LNCAP (cell line): ENCODE data around the gene MEIG1.

Experiments used
- TF ChIP-seq, protein P1 (sequence below): fragments of 450-650 bp; IDR thresholded peaks from 2 replicates; pipeline ENCODE4 v1.5.1; 2017; ENCODE audit warnings: mild to moderate bottlenecking

MEIG1 gene

DNA sequence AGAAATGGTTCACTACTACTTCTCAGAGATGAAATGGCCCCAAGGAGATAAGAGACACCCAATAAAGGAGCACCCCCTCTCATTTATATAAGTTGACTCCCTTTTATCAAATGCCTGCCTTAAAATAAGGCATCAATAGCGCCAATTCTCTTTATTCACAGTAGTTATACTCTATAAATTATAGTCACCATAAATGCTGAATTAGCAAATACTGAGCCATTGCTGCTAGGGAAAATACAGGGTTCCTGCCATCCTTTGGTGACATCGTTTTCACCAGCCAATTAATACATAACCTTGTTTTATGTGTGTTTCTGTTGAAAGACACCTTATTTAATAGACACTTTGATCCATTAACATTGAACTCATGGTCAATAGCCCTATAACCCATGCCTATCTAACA, 33.9 kb upstream of the MEIG1 start:
- TF ChIP-seq, protein P1, sequence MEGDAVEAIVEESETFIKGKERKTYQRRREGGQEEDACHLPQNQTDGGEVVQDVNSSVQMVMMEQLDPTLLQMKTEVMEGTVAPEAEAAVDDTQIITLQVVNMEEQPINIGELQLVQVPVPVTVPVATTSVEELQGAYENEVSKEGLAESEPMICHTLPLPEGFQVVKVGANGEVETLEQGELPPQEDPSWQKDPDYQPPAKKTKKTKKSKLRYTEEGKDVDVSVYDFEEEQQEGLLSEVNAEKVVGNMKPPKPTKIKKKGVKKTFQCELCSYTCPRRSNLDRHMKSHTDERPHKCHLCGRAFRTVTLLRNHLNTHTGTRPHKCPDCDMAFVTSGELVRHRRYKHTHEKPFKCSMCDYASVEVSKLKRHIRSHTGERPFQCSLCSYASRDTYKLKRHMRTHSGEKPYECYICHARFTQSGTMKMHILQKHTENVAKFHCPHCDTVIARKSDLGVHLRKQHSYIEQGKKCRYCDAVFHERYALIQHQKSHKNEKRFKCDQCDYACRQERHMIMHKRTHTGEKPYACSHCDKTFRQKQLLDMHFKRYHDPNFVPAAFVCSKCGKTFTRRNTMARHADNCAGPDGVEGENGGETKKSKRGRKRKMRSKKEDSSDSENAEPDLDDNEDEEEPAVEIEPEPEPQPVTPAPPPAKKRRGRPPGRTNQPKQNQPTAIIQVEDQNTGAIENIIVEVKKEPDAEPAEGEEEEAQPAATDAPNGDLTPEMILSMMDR = no peak

DNA sequence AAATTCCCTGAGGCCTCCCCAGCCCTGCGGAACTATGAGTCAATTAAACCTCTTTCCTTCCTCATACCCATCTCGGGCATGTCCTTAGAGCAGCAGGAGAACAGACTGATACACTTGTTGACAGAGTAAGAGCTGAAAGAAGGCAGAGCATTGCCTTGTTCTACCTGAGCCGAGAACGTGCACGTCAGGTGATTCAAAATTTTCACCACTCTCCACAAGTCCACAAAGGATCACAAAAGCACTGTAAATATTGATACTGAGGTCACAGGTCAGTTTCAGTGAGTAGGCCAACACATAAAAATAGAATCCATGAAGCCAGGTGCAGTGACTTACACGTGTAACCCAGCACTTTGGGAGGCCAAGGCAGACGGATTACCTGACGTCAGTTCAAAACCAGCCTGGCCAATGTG, 33.1 kb upstream of the MEIG1 start:
- TF ChIP-seq, protein P1 = no peak

DNA sequence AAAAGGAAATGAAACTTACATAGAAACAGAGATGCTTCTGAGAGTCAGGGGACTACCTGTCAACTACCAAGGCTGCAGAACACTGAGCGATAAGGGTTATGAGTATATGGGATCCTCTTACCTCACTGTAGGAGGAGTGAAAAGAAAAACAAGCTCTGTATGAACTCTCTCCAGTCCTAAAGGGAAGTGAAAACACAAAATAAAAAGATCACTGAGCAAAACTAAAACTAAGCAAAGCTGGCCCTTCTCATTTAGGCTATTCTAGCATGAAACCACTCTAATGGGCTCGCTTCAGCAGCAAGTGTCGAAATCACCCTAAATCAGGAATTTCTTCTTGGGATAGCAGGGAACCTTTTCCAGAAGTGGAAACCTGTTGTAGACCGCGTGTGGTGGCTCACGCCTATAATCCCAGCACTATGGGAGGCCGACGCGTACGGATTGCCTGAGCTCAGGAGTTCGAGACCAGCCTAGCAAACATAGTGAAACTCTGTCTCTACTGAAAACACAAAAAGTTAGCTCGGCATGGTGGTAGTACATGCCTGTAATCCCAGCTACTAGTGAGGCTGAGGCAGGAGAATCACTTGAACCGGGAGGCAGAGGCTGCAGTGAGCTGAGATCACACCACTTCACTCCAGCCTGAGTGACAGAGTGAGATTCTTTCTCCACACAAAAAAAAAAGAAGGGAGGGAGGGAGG, 32.3 kb upstream of the MEIG1 start:
- TF ChIP-seq, protein P1 = no peak

DNA sequence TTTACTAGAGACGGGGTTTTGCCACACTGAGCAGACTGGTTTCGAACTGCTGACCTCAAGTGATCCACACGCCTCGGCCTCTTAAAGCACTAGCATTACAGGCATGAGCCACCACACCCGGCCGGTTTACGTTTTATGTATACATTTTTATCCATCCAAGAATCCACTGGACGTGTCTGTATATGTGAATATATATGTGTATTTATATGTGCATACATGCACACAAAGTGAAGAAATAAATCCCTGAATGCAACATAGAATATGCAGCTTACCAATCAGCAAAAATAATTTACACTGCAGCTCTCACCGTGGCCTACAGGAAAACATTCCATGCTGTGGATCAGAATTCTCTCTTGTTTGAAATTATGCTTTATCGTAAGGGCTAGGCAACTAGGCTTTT, 28.6 kb upstream of the MEIG1 start:
- TF ChIP-seq, protein P1 = no peak

DNA sequence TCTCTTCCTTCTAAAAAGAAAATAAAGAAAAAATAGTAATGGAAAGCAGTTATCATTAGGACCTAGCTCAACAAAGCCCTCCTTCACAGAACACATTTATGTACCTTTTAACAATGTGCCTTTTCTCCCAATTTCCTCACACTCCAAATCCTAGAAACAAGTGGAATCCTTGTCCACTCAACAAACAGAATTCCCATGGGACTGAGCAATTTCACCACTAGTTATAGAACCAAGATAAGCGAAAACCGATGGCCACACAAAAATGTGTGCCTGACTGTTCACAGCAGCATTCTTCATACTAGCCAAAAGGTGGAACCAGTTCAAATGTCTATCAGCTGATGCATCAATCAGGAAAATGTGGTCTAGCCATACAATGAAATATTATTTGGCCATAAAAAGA, 22.6 kb upstream of the MEIG1 start:
- TF ChIP-seq, protein P1 = no peak

DNA sequence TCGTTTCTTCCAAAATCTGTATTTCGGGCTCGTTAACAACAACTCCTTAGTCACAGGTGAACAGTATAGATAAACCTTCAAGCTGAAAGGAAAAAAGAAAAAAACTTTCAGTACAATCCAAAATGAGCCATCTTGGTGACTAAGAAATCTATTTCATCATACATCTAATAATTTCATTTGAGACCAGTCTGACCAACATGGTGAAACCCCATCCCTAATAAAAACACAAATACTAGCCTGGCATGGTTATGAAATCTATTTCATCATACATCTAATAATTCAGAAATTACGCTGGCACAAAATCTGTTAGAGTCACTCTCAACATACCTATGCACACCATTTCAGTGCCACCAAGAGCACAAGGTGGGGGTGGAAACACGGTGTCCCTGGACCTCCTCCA, 14.1 kb upstream of the MEIG1 start:
- TF ChIP-seq, protein P1 = no peak

DNA sequence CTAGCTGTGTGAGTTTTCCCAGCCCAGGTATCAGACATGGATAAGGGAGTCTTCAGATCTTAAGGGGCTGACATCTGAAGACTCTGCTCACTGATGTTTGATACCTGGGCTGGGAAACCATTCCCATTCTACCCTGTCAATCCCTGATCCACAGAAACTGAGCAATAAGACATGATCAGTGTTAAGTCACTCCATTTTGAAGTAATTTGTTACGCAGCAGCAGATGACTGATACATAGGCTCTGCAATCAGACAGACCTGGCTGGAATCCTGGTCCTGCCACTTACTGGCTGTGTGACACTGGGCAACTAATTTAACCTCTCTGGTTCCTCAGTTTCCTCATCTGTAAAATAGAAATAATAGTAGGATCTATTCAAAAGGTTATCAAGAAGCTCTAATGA, 11.9 kb upstream of the MEIG1 start:
- TF ChIP-seq, protein P1 = no peak

DNA sequence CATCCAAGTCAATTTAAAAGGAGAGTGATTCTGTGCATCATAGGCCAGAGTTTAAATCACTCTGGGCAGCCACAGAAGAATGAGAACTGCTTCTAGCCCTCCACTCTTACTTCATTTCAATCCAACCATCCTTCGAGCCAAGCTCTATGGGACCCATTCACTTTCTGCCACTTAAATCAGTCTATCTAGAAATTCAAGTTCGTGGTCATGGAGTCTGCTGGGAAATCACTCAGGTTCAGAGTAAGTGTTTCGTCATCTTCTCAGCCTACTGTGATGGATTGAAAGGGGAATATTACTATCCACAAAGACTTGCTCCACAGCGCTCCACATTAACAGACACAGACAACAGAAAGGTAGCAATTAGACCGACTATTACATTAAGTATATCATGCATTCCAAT, 9.9 kb upstream of the MEIG1 start:
- TF ChIP-seq, protein P1 = no peak
